GM18867 (cell line): ENCODE measurements around the gene RAPGEFL1.
"Not testable (repeated sequence)": the region's sequence is repeated elsewhere in the genome, so short reads cannot be mapped to it uniquely, and the experiment has no call there.

Experiments used
- ATAC-seq: cut with Tn5 transposase; IDR thresholded peaks from one replicate; pipeline ENCODE4 v1.9.1; 2021; ENCODE audit warnings: mild to moderate bottlenecking, moderate library complexity; ENCODE audit not compliant: unreplicated experiment

The RAPGEFL1 gene

DNA sequence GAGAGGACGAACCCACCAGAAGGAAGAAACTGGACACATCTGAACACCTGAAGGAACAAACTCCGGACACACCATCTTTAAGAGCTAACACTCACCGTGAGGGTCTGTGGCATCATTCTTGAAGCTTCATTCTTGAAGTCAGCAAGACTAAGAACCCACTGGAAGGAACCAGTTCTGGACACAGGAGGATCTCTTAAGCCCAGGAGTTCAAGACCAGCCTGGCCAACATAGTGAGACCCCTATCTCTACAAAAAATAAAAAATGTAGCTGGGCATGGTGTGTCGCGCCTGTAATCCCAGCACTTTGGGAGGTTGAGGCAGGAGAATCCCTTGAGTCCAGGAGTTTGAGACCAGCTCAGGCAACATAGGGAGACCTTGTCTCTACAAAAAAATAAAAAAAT is 21.3 kb downstream of the RAPGEFL1 start:
- no peak for ATAC-seq

DNA sequence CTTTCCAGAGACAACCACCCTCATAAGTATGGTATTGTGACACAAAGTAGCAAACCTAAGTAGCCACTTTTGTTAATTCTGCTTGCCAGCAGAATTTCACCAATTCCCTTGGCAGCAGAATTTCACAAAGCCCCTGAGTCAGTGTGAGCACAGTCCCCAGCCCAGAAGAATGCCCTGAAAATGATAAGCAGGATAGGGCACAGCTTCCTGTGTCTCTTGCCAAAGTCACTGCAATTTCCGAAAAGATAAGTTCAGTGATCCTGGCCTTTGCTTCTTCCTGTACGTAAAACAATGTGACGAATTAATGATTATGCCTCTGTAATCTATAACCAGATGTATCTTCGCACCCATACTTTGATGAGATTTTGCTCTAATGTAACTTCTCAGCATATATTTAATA is 25.9 kb downstream of the RAPGEFL1 start:
- ATAC-seq = no peak

DNA sequence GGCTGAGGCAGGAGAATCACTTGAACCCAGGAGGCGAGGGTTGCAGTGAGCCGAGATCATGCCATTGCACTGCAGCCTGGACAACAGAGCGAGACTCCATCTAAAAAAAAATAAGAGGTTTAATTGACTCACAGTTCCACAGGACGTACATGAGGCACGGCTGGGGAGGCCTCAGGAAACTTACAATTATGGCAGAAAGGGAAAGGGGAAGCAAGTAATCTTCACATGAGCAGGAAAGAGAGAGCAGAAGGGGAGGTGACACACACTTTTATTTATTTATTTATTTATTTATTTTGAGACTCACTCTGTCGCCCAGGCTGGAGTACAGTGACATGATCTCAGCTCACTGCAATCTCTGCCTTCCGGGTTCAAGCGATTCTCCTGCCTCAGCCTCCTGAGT is 28.9 kb downstream of the RAPGEFL1 start:
- not testable (repeated sequence) for ATAC-seq

DNA sequence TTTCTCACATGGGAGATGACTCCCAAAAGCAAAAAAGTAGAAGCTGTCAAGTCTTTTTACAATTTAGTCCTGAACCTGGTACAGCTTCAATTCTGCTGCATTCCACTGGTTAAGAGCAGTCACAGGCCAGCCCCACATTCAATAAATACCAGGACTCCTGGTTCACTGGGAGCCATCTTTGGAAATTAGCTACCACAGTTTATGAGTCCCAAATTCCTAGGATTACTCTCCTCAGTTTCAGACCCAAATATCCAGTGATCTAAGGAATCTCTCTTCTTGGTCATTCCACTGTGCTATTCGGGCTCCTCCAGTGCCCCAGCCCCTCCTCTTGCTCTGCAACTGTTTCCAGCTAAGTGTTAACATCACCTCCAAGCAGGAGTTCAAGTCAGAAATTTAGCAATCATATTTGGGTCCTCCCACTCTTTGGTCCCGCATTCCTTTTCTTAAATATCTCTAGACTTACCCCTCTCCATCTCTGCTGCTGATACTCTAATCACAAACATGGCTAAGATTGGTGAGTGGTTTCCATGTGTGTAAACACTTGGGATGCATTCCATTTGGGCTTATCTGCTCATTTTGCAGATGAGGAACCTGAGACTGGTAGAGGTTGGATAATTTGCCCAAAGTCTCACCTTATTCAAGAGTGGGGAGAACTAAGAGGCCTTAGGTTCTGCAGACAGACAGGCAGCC is 32.3 kb downstream of the RAPGEFL1 start:
- ATAC-seq = no peak

DNA sequence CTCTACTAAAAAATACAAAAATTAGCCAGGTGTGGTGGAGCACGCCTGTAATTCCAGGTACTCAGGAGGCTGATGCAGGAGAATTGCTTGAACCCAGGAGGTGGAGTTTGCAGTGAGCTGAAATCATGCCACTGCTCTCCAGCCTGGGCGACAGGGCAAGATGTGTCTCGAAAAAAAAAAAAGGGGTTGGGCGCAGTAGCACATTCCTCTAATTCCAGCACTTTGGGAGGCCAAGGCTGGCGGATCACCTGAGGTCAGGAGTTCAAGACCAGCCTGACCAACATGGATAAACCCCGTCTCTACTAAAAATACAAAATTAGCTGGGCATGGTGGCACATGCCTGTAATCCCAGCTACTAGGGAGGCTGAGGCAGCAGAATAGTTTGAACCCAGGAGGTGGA is 36.6 kb downstream of the RAPGEFL1 start:
- ATAC-seq = not testable (repeated sequence)

DNA sequence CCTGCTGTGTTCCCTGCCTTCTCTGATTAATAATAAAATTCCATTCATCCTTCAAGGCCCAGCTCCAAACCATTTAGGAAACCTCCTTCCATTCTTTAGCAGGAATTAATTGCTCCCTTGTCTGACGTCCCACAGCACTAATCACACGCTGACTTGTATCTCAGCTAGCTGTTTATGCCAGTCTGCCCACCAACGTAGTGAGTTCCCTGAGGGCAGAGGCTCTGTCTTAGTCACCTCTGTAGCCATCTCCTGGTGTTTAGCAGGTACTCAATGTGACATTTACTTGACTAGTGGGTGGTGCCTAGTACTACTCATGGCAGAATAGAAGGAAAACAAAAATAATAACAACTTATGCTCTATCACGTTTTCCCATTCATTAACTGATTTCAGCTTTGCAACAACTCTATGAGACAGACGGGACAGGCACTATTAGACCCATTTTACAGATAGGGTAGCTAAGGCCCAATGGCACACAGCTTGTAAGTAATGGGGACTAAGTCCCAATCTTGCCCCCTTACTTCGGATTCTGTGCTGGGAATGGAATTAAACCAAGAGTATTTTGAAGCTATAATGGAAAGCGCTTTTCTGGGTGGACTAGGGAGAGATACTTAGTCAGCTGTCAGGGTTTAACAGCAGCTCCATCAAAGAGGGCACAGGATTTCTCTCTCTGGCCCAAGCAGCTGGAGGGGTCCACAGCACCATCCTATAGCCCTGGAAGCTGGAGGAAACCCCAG is 40.9 kb downstream of the RAPGEFL1 start:
- ATAC-seq = no peak

DNA sequence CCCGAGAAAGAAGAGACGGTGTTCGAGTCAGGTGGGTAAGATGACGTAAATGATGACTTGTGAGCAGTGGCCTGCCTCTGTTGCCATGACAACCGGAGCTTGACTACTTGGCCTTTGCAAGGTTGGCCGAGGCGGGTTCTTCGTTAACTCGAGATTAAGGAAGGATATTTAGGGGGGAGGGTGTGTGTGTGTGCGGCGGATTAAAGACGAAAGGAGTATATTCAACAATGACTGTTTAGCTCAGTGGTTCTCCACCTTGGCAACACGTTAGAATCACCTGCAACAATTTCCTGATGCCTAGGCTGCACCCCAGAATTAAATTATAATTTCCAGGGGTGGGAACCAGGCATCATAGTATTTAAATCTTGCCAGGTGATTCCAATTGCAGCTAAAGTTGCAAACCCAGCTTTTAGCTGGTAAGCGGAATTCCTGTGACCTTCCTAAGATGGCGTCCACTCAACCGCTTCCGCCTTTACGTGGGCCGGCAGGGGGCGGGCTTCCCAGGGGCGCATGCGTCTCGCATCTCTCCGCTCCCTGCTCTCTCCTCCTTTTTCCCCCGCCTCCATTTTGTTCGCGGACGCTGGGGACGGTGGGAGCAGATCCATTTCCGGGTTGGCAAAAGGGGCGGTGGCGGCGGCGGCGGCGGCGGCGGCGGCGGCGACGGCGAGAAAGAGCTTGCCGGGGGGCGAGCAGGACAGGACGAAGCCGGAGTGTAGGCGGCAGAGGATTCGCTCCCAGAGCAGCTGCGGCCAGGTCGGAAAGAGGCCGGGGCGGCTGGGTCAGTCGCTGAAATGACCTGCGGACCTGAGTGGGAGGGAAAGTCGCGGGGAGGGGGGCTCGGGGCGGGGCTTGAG is 41.7 kb downstream of the RAPGEFL1 start, which contains the start of gene WIPF2:
Gene WIPF2, plus strand, starts transcription at position 565 of the 854 bp plus-strand sequence. CDS start 37,156 bp downstream, outside the sequence.
- peak; percentile 89 for ATAC-seq

DNA sequence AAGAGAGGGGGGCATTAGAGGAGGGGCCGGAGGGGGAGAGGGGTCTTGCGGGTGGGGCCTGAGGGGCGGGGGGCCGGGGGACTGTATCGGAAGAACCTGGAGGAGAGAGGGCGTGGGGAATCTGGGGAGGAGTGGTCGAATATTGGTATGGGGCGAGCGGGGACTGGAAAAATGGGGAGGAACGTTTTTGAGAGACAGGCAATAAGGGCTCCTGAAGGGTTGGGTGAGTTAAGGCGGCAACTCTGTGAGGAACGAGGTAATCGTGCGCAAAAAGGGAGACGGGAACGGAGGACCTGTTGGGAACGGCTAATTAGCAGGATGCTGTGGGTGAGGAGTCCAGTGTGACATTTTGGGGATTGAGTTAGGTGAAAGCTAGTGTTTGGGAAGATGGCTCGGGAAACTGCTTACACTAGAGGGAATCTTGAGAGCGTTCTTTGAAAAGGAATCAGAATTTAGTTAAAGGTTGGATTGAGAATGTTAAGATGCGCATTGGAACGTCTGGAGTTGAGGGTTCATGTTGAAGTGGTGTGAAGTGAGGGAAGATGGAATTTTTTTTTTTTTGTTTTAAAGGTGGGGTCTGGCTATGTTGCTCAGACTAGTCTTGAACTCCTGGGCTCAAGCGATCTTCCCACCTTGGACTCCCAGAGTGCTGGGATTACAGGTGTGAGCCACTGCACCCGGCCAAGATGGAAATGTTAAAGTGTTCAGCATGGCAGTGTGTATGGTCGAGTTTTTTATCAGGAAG is 42.5 kb downstream of the RAPGEFL1 start:
- no peak for ATAC-seq

DNA sequence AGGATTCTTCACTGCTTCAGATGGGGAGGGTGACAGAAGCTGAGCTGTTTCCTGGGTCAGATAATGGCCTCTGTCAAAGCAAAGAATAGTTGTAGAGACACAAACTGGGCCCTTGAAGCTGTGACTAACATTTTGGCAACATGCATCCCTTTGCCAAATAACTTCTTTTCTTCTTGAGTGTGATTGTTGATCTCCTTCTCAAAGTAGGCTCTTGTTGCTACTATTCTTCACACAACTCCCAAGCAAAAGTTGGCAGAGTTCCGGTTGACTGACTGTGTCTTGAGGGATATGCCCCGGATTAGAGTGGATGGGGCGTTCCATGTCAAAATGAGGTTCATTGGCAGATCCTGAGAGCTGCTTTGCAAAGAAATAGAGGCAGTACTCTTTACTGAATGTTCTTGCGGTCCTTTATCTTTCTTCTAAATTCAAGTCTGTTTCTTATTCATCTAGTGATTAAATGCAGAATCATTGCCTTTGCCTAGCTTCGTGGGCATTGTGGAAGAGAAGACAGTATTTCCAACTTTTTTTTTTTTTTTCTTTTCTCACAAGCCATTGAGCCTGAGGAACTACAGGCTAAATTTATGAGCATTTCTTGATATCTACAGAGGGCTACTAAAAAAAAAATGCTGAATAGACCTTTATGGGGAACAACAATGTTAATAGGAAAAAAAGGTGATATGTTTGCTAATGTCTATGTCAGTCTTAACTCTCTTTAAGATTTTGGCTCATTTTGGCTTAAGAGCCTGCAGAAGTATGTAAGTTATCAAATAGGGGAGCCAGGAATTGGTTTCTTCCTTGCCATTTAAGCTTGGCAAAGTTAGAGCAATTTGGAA is 47.7 kb downstream of the RAPGEFL1 start:
- no peak for ATAC-seq

DNA sequence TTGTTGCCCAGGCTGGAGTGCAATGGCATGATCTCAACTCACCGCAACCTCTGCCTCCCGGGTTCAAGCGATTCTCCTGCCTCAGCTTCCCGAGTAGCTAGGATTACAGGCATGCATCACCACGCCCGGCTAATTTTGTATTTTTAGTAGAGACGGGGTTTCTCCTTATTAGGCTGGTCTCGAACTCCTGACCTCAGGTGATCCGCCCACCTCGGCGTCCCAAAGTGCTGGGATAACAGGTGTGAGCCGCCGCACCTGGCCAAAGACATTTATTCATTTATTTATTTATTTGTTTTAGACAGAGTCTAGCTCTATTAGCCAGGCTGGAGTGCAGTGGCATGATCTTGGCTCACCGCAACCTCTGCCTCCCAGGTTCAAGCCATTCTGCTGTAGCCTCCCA is 51.9 kb downstream of the RAPGEFL1 start:
- not testable (repeated sequence) for ATAC-seq

DNA sequence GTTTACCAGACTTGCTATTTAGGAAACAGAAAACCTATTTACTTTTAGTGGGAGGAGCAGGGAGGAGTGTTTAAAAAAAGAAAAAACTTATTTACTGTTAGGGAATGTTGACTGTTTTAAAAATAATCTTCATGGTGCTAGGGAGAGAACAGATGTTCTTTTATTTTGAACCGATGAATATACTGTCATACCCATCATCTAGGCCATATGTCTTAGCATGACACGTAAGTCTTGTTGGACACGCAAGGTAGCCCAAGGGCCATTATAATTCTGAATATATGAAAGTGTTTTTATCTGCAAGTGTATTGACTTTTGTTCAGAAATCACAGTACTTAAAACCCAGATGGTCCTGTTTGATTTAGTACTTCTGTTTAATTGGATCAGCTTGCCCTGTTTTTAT is 53.4 kb downstream of the RAPGEFL1 start:
- no peak for ATAC-seq

DNA sequence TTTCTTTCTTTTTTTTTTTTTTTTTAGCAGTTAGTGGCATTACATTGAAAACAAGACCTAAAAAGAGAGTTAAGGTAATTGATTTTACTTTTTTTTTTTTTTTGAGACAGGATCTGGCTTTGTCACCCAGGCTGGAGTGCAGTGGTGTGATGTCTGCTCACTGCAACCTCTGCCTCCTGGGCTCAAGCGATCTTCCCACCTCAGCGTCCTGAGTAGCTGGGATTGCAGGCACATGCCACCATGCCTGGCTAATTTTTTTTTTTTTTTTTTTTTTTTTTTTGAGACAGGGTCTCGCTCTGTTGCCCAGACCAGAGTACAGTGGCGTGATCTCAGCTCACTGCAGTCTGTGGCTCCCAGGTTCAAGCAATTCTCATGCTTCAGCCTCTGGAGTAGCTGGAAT is 54.7 kb downstream of the RAPGEFL1 start:
- not testable (repeated sequence) for ATAC-seq

DNA sequence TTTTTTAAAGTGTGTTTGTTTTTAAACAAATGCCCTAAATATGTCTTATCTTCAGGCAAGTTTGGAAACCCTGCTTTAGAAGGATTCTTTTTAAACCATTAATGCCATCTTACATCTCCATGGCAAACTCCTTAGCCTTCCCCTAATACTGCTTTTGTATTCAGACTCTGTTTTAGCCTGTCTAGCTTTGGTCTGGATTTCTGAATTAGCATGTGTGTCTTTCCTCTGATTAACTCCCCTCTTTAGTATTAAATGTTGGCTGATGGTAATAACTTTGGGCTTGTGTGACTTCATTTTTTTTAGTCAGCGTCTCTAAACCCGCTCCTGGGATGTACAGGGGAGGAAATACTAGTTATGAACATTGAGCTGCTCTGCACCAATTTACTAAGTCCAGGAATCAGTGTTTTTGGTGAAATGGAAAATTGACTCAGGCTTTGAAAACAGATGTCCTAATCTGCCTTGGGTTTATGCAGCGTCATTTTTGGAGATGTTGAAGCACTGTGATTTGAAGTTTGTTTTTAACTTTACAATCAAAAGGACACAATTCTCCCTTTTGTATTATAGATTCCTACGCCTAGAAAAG is 64.1 kb downstream of the RAPGEFL1 start:
- ATAC-seq = no peak

DNA sequence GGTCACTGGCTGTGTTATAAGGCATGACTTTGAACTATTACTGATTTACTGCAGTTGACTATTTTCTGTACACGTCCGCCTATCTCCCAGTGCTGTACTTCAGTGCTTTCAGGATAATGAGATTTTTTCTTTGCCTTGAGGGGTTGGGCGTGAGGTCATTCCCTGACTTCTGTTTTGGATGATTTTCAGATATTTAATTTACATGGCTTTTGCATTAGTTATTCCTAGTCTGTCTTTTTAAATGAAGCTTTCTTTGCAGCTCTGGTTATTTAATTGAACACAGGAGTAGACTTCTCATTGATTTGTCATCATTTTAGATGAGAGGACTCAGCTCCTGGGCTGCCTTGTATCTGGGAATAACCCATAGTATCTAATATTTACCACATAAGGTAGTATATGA is 65.5 kb downstream of the RAPGEFL1 start:
- no peak for ATAC-seq

DNA sequence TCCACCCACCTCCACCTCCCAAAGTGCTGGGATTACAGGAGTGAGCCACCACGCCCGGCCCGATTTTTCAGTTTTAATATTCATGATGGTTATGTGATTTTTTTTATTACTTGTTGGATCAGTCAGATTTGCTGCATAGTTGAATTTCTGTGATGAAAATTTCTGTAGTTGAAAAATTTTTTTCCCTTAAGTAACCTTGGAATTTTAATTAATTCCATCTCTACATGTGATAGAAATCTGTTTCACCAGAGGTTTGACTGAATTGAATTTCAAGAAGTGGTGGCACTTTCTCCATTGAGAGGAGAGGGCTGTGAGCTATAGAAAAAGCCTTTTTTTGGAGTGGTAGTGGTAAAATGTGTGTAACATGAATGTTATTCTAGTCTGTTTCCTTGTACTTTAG is 66.5 kb downstream of the RAPGEFL1 start:
- ATAC-seq = no peak

DNA sequence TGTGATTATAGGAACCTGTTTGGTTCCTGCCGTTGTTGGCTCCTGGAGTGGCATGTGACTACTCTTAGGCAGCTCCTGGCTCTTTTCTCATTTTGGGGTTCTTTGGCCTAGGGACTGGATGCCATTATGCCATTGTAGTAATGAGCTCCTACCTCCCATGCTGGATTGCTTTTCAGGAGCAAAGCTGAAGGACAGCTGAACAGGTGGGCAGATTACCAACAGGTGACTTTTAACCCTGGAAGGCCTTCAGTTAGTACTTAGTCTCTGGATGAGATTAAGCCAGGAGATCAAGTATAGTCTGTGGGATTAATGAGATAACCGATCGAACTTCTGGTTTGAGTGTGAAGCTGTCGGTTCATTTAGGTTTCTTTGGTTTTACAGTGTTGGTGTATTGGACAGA is 67.0 kb downstream of the RAPGEFL1 start:
- ATAC-seq = no peak
